GM12891 (cell line): ENCODE measurements around the gene ZNF641.

Experiments
- POLR2A ChIP-seq: IDR thresholded peaks from 2 replicates; pipeline ENCODE4 v1.6.1; 2011; ENCODE audit warnings: low read depth, low read length, control low read depth
- SPI1 ChIP-seq: IDR thresholded peaks from 2 replicates; pipeline ENCODE4 v1.6.1; 2011; ENCODE audit warnings: low read depth, low read length, control low read depth
- TAF1 ChIP-seq: IDR thresholded peaks from 2 replicates; pipeline ENCODE4 v1.6.1; 2011; ENCODE audit warnings: low read depth, low read length, control low read depth

GRCh38 chr12:48352157-48352760 lies 1.5 kb upstream of the ZNF641 start:
- no peak for TF ChIP-seq POLR2A
- TF ChIP-seq TAF1 = no peak
- no peak for TF ChIP-seq SPI1
